Glutamatergic neuron (in vitro differentiated cells): ENCODE data around the gene TXNRD1. TPM values are rescaled to one million over a fixed set of nuclear protein-coding genes. Genes with fewer than 3 reads are reported as not detected.
"Not testable (repeated sequence)": the region's sequence is repeated elsewhere in the genome, so short reads cannot be mapped to it uniquely, and the experiment has no call there.

Experiments used
- DNase-seq: peaks from one replicate; pipeline ENCODE4 v3.0.0; 2022
- H3K27ac Mint-ChIP-seq: one replicate; pipeline ENCODE4 v1.8.0; 2020; ENCODE audit warnings: mild to moderate bottlenecking, mixed read lengths, inconsistent platforms; ENCODE audit not compliant: unreplicated experiment
- H3K27me3 Mint-ChIP-seq: one replicate; pipeline ENCODE4 v1.8.0; 2020; ENCODE audit warnings: mild to moderate bottlenecking, moderate library complexity, mixed read lengths, inconsistent platforms; ENCODE audit not compliant: unreplicated experiment
- H3K36me3 Mint-ChIP-seq: one replicate; pipeline ENCODE4 v1.8.0; 2020; ENCODE audit warnings: mild to moderate bottlenecking, mixed read lengths, inconsistent platforms; ENCODE audit not compliant: unreplicated experiment
- H3K4me1 Mint-ChIP-seq: one replicate; pipeline ENCODE4 v1.8.0; 2020; ENCODE audit warnings: mild to moderate bottlenecking, low read depth, mixed read lengths, inconsistent platforms; ENCODE audit not compliant: unreplicated experiment
- H3K4me3 Mint-ChIP-seq: one replicate; pipeline ENCODE4 v1.8.0; 2020; ENCODE audit warnings: mild to moderate bottlenecking, mixed read lengths, inconsistent platforms; ENCODE audit not compliant: unreplicated experiment
- H3K9me3 Mint-ChIP-seq: one replicate; pipeline ENCODE4 v1.8.0; 2020; ENCODE audit warnings: mild to moderate bottlenecking, moderate library complexity, mixed read lengths, inconsistent platforms; ENCODE audit not compliant: unreplicated experiment
- total RNA-seq: library from RNA; stranded (reverse); fragmentation: NEBNext Ultra II Directional; extraction: Animal tissue kit (Norgen Biotek cat#: 25700); gene quantifications from one replicate; pipeline ENCODE4 v1.2.1, GENCODE V29; 2021; ENCODE audit not compliant: unreplicated experiment
- TF ChIP-seq, protein P1 (sequence below): fragments of 200-600 bp; sonication (generic); IDR thresholded peaks from one replicate; pipeline ENCODE4 v1.5.0; 2021; ENCODE audit not compliant: partially characterized antibody, unreplicated experiment

The TXNRD1 gene
- total RNA-seq, 1 donor from 2014 or later, result 81.1 TPM

- Mint-ChIP-seq H3K27ac (no peak overlapping the region), H3K9me3 (no peaks in the 10 kb centered on the region), H3K4me3 (no peak overlapping the region), H3K27me3 (peaks cover 1% of the 10 kb centered on the region), H3K4me1 (no peaks in the 10 kb centered on the region), H3K36me3 (no peaks in the 10 kb centered on the region)
- DNase-seq, result no peak
- TF ChIP-seq, protein P1, sequence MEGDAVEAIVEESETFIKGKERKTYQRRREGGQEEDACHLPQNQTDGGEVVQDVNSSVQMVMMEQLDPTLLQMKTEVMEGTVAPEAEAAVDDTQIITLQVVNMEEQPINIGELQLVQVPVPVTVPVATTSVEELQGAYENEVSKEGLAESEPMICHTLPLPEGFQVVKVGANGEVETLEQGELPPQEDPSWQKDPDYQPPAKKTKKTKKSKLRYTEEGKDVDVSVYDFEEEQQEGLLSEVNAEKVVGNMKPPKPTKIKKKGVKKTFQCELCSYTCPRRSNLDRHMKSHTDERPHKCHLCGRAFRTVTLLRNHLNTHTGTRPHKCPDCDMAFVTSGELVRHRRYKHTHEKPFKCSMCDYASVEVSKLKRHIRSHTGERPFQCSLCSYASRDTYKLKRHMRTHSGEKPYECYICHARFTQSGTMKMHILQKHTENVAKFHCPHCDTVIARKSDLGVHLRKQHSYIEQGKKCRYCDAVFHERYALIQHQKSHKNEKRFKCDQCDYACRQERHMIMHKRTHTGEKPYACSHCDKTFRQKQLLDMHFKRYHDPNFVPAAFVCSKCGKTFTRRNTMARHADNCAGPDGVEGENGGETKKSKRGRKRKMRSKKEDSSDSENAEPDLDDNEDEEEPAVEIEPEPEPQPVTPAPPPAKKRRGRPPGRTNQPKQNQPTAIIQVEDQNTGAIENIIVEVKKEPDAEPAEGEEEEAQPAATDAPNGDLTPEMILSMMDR, result no peak
These were observed 47.0 kb upstream of the TXNRD1 start for GRCh38 chr12:104168596-104168995.

DNA sequence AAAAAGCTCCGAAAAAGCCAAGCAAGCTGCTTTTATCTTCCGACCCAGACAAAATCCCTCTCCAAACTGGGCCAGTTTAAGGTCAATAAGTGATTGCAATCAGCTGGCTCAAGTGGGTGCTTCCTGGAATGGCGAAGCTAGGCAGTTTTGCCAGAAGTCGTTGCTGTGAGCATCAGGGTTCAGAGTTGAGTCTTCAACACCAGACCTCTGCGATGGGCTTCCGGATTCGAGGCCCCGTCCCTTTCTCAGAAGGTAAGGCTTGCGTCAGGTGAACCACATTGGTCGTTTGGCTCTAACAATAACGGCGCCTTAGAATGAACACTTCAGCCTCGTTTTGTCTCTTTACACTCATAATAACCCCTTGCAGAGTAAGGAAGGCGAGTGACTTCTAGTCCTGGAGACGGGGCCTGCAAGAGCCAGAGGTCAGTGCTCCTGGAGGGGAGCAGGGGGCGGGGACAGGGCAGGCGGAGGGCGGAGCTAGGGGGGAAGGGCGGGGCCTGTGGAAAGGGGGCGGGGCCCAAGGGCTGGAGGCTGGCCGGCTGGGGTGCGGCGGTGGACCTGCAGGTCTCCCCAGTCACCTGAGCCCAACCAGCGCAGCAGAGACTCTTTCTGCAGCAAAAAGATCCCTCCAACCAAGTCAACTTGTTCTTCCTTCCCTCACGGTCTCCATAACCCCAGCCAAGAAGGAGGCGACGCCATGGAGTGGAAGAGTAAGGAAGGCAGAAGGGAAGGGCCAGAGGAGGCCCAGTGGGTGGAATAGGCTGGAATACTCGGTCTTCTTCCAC, 43.6 kb upstream of the TXNRD1 start:
- Mint-ChIP-seq H3K27me3 (peaks cover 1% of the 10 kb centered on the region), H3K4me3 (no peak overlapping the region), H3K36me3 (no peaks in the 10 kb centered on the region), H3K27ac (no peak overlapping the region), H3K4me1 (no peaks in the 10 kb centered on the region), H3K9me3 (no peaks in the 10 kb centered on the region)
- DNase-seq, result no peak
- TF ChIP-seq, protein P1, result no peak

- H3K4me1 Mint-ChIP-seq, result no peaks in the 10 kb centered on the region
- no peaks in the 10 kb centered on the region for H3K9me3 Mint-ChIP-seq
- TF ChIP-seq, protein P1, result no peak
- no peaks in the 10 kb centered on the region for H3K36me3 Mint-ChIP-seq
- no peak overlapping the region for H3K27ac Mint-ChIP-seq
- DNase-seq, result peak; percentile 27
- H3K4me3 Mint-ChIP-seq, result no peak overlapping the region
- peaks cover under 1% of the 10 kb centered on the region for H3K27me3 Mint-ChIP-seq
These were observed 43.0 kb upstream of the TXNRD1 start for GRCh38 chr12:104172570-104172947.

DNA sequence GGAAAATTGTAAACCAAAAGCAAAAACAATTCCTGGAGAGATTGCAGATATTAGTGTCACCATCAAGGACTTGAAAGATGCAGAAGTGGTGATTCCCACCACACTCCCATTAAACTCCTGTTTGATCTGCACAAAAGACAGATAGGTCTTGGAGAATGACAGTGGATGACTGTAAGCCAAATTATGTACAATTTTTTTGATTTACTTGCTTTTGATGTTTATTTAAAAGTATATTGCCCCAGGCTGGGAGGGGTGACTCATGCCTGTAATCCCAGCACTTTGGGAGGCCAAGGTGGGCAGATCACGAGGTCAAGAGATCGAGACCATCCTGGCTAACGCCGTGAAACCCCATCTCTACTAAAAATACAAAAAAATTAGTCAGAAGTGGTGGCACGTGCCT, 41.8 kb upstream of the TXNRD1 start:
- not testable (repeated sequence) for H3K9me3 Mint-ChIP-seq, H3K27ac Mint-ChIP-seq, H3K27me3 Mint-ChIP-seq, H3K4me1 Mint-ChIP-seq, H3K36me3 Mint-ChIP-seq, H3K4me3 Mint-ChIP-seq, DNase-seq

- peaks cover 2% of the 10 kb centered on the region for H3K27me3 Mint-ChIP-seq
- peaks cover 5% of the 10 kb centered on the region for H3K4me1 Mint-ChIP-seq
- H3K27ac Mint-ChIP-seq, result no peak overlapping the region
- no peak for DNase-seq
- no peaks in the 10 kb centered on the region for H3K36me3 Mint-ChIP-seq
- H3K4me3 Mint-ChIP-seq, result no peak overlapping the region
- TF ChIP-seq, protein P1, result no peak
- no peaks in the 10 kb centered on the region for H3K9me3 Mint-ChIP-seq
These were observed 39.8 kb upstream of the TXNRD1 start for GRCh38 chr12:104175726-104176247.
